ENCODE results near the gene DNAH2.

The DNAH2 gene

GRCh38 chr17:7727886-7728285 is 10.3 kb downstream of the DNAH2 start:
- no peak for DNase-seq (ENCODE audit: low spot score)

DNA sequence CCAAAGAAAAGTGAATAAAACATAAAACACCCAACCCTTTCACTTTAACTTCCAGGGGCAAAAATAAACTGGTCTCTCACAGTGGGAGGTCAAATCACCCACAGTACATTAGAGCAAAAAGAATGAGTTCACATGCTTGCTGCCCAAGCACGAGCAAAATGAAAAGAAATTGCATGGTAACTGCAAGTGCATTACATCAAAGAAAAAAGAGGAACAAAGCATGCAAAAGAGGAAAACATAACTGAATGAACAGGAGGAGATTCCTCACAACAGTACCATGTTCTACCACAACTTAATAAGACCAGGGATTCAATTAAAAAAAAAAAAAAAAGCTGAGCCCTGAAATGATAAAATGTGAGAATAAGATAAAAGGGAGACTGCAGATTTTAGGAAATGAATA is 12.3 kb downstream of the DNAH2 start:
- no peak for DNase-seq (ENCODE audit: low spot score)

DNA sequence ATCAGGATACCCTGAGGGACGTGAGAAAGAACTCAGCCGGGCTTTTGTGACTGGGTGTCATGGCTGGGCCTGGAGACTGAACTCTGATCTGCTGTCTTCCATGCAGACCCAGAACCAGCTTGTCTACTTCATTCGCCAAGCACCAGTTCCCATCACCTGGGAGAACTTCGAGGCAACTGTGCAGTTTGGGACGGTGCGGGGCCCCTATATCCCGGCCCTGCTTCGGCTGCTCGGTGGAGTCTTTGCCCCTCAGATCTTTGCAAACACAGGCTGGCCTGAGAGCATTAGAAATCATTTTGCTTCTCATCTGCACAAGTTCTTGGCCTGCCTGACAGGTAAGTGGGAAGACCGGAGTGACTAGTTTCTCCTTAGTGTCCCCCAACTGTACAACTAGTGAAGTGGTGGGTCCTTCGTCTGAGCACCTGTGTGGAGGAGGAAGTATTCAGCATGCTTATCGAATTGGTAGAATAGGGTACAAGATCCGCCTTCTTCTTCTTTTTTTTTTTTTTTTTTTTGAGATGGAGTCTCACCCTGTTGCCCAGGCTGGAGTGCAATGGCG is 15.5 kb downstream of the DNAH2 start:
- no peak for DNase-seq (ENCODE audit: low spot score)

DNA sequence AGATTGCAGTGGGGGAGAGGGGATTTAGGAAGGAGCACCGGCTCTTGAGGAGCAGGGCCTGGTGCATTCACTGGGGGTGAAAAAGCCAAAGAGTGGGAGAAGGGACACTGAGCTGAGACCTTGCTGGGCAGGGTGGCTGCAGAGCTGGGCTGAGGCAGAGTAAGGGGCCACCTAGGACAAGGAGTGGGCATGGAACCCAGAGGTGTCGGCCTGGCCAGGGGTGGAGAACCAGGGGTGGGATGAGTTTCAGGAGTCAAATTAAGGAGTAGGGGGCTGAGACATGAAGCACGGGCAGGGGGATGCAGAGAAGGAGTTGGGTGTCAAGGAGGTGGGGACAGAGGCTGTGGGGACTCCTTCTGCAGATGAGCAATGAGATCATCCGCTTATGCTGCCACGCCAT is 20.1 kb downstream of the DNAH2 start:
- DNase-seq (ENCODE audit: low spot score) = no peak

GRCh38 chr17:7739746-7740145 is 22.2 kb downstream of the DNAH2 start:
- no peak for DNase-seq (ENCODE audit: low spot score)

GRCh38 chr17:7740481-7741001 is 23.0 kb downstream of the DNAH2 start:
- no peak for DNase-seq (ENCODE audit: low spot score)

DNA sequence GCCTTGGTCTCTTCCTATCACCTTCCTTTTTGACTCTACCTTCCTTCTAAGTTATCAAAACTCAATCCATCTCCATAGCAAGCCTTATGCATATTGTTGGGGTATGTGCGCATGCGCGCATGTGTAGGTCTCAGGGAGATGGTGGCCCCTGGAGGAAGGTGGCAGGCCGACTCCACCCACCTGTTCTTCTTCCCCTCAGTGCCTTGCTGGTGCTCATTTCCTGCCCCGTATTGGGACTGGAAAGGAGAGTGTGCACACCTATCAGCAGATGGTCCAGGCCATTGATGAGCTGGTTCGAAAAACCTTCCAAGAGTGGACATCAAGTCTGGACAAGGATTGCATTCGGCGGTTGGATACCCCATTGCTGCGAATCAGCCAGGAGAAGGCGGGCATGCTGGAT is 25.2 kb downstream of the DNAH2 start:
- DNase-seq (ENCODE audit: low spot score) = no peak

- DNase-seq (ENCODE audit: low spot score) = no peak
Measured at GRCh38 chr17:7744416-7744815, 26.9 kb downstream of the DNAH2 start.

DNA sequence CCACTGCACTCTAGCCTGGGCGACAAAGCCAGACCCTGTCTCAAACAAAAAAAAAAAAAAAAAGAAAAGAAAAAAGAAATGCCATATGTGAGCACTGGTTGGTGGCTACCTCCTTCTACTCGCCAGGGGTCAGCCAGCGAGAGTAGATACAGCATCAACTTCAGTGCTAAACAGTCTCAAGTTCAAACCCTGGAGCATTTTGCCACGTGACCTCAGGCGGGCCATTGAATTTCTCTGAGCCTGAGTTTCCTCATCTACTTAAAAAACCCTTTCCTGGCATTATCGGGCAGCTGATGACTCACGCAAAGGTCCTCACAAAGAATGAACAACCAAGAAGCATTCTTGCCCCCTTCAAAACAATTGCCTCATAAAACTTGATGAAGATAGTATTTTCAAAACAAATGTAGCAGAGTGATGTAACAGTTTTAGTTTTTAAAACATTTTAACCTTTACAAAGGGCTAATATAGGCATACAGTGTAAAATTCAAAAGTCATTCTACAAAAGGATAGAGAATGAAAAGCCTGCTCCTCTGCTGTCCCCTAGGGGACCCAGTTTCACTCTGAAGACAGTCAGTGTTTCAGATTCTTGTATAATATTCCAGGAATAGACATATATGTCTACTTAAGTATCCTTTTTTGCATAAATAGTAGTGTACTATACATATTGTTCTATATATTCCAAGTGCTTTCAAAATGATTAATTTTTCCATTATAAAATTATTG is 28.4 kb downstream of the DNAH2 start:
- DNase-seq (ENCODE audit: low spot score) = peak; percentile 48

GRCh38 chr17:7747635-7748071 is 30.1 kb downstream of the DNAH2 start:
- DNase-seq (ENCODE audit: low spot score) = no peak

- no peak for DNase-seq (ENCODE audit: low spot score)
Measured at GRCh38 chr17:7748076-7748775, 30.7 kb downstream of the DNAH2 start.

DNA sequence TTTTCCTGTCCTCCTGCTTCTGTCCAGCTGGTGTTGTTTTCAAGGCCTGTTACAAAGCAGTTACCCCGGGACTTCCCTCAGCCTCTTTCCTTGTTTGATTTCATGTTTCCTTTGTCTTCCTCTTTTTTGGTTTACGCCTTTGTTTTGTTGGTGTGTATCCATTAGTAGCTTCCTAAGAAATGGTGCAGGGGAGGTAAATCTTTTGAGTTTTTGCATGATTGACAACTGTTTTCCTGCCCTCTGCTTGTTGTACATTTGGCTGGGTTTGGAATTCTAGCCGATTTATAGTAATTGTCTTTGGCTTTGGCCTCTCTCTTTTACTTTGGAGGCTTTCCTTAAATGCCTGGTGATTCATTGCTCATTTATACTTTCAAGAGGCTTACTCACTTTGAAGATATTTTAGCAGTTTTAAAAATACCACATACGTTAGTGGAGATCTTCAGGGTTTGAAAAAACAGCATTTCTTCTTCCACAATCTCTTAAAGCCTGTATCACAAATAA is 32.8 kb downstream of the DNAH2 start:
- DNase-seq (ENCODE audit: low spot score) = peak; percentile 85

- DNase-seq (ENCODE audit: low spot score) = no peak
Measured at GRCh38 chr17:7754656-7755055, 37.1 kb downstream of the DNAH2 start.

- DNase-seq (ENCODE audit: low spot score) = no peak
Measured at GRCh38 chr17:7755095-7755890, 37.7 kb downstream of the DNAH2 start.

GRCh38 chr17:7756968-7757367 is 39.4 kb downstream of the DNAH2 start:
- DNase-seq (ENCODE audit: low spot score) = no peak

GRCh38 chr17:7763919-7764318 is 46.4 kb downstream of the DNAH2 start:
- no peak for DNase-seq (ENCODE audit: low spot score)

- no peak for DNase-seq (ENCODE audit: low spot score)
Measured at GRCh38 chr17:7767004-7767403, 49.5 kb downstream of the DNAH2 start.

- peak; percentile 49 for DNase-seq (ENCODE audit: low spot score)
Measured at GRCh38 chr17:7767405-7768021, 50.0 kb downstream of the DNAH2 start.

DNA sequence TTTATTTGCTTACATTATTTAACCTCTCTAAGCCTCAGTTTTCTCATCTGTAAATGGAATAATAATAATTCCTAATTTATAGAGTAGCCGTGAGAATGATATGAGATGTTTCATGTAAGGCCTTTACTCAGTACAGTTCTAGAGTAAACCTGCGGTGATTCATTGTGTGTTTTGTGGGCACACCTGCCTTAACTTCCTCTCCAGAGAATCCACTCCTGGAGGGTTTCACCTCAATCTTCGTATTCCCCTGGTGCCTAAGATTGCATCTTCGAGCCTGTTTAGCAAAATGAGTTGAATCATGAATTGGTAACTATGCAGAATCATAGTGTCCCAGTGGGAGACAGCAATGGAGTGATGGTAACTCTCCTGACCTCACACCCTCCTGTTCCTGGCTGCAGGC is 52.3 kb downstream of the DNAH2 start:
- no peak for DNase-seq (ENCODE audit: low spot score)

DNA sequence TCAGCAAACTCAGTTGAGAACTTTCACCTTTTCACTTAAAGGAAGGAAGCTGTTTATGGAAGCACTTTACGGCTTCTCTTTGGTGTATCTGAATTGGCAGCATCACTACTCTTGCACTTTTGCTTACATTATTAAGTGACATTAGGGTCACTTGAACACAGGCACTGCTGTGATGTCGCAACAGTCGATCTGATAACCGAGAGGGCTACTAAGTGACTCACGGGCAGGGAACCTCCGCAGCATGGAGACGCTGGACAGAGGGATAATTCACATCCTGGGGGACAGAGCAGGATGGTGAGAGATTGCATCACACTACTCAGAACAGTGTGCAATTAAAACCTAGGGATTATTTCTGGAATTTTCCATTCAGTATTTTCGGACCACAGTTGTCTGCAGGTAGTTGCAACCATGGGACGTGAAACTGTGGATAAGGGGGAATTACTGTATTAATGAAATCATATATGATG is 56.5 kb downstream of the DNAH2 start:
- DNase-seq (ENCODE audit: low spot score) = no peak

DNA sequence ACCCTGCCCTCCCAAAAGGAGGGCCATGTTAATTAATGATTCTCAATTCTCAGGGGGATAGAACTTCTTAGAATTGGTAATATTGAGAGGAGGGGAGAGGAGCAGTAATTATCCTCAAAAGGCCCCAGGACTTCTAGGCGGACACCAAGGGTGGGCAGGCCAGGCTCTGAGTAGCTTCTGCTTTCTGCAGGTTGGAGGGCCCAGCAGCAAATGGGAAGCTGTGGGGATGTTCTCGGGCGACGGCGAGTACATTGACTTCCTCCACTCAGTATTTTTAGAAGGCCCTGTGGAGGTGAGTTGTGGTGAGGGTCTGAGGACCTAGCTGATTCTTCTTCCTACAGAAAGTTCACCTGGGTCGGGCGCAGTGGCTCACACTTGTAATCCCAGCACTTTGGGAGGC is 57.5 kb downstream of the DNAH2 start:
- no peak for DNase-seq (ENCODE audit: low spot score)

- DNase-seq (ENCODE audit: low spot score) = no peak
Measured at GRCh38 chr17:7777017-7777416, 59.5 kb downstream of the DNAH2 start.

Data from kidney tubule cell (primary cell).